ENCODE measurements around the gene ADGRF4.

Gene ADGRF4

DNA sequence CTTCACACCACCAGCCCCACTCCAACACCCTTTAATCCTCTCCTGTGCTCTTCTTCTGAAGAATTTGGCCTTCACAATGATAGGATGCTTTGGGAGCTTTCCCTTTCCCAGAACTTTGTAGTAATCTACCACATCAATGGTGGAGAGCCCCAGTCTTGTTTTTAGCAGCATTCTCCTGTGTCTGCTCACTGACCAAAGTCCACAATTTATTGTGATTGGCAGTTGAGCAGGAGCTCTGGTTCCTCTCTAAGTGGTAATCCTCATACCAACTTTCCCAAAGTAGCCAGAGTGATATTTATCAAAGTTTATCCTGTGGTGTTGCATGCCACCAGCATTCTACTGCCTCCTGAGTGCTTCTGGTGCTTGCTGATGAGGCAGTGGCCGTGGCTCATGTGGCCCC is 54.4 kb downstream of the ADGRF4 start:
- Mint-ChIP-seq H3K36me3 (ENCODE audit: low read depth) (peaks cover 6% of the 10 kb centered on the region), H3K4me1 (peaks cover 8% of the 10 kb centered on the region), H3K27ac (no peak overlapping the region), H3K27me3 (ENCODE audit: low read depth, poor library complexity) (no peaks in the 10 kb centered on the region), H3K9me3 (peaks cover 24% of the 10 kb centered on the region), H3K4me3 (no peak overlapping the region)
- no peak for DNase-seq
- TF ChIP-seq, protein P1, sequence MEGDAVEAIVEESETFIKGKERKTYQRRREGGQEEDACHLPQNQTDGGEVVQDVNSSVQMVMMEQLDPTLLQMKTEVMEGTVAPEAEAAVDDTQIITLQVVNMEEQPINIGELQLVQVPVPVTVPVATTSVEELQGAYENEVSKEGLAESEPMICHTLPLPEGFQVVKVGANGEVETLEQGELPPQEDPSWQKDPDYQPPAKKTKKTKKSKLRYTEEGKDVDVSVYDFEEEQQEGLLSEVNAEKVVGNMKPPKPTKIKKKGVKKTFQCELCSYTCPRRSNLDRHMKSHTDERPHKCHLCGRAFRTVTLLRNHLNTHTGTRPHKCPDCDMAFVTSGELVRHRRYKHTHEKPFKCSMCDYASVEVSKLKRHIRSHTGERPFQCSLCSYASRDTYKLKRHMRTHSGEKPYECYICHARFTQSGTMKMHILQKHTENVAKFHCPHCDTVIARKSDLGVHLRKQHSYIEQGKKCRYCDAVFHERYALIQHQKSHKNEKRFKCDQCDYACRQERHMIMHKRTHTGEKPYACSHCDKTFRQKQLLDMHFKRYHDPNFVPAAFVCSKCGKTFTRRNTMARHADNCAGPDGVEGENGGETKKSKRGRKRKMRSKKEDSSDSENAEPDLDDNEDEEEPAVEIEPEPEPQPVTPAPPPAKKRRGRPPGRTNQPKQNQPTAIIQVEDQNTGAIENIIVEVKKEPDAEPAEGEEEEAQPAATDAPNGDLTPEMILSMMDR (IDR thresholded peaks at IDR 0.05): no peak

GRCh38 chr6:47759364-47759763 is 61.0 kb downstream of the ADGRF4 start:
- Mint-ChIP-seq H3K27me3 (ENCODE audit: low read depth, poor library complexity) (no peaks in the 10 kb centered on the region), H3K9me3 (peaks cover 8% of the 10 kb centered on the region), H3K4me1 (peaks cover 8% of the 10 kb centered on the region), H3K4me3 (no peak overlapping the region), H3K36me3 (ENCODE audit: low read depth) (no peaks in the 10 kb centered on the region), H3K27ac (no peak overlapping the region)
- TF ChIP-seq, protein P1 (IDR thresholded peaks at IDR 0.05): no peak
- DNase-seq: no peak

DNA sequence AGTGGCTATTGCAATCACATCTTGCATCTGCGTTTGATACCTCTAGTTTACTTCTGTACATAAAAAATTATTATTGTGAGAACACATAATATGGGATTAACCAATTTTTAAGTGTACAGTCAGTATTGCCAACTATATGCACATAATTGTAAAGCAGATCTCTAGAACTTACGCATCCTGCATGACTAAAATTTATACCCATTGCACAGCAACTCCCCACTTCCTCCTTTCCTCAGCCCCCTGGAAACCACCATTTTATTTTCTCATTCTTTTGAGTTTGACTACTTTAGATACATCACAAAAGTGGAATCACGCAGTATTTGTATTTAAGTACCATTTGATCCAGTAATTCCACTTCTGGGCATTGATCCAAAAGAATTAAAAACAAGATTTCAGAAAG is 64.1 kb downstream of the ADGRF4 start:
- TF ChIP-seq, protein P1 (IDR thresholded peaks at IDR 0.05): no peak
- no peak overlapping the region for H3K4me3 Mint-ChIP-seq
- no peak overlapping the region for H3K27ac Mint-ChIP-seq
- no peaks in the 10 kb centered on the region for H3K36me3 Mint-ChIP-seq (ENCODE audit: low read depth)
- H3K27me3 Mint-ChIP-seq (ENCODE audit: low read depth, poor library complexity): no peaks in the 10 kb centered on the region
- peaks cover 9% of the 10 kb centered on the region for H3K9me3 Mint-ChIP-seq
- no peaks in the 10 kb centered on the region for H3K4me1 Mint-ChIP-seq
- DNase-seq: no peak

DNA sequence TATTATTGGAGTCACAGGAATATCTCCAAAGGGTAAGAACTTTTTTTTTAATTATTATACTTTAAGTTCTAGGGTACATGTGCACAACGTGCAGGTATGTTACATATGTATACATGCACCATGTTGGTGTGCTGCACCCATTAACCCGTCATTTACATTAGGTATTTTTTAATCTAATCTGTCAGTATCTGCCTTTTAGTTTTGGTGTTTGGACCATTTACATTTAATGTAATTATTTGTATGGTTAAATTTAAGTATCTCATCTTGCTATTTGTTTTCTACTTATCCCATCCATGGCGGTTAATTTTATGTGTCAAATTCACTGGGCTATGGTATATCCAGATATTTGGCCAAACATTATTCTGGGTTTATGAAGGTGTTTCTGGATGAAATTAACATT is 68.1 kb downstream of the ADGRF4 start:
- Mint-ChIP-seq H3K27ac (no peak overlapping the region), H3K4me1 (peaks cover under 1% of the 10 kb centered on the region), H3K4me3 (no peak overlapping the region), H3K36me3 (ENCODE audit: low read depth) (no peaks in the 10 kb centered on the region), H3K27me3 (ENCODE audit: low read depth, poor library complexity) (no peaks in the 10 kb centered on the region), H3K9me3 (peaks cover 9% of the 10 kb centered on the region)
- TF ChIP-seq, protein P1 (IDR thresholded peaks at IDR 0.05): no peak
- no peak for DNase-seq

GRCh38 chr6:47767102-47767501 is 68.7 kb downstream of the ADGRF4 start:
- H3K4me1 Mint-ChIP-seq: peaks cover 5% of the 10 kb centered on the region
- no peak overlapping the region for H3K27ac Mint-ChIP-seq
- H3K4me3 Mint-ChIP-seq: no peak overlapping the region
- no peaks in the 10 kb centered on the region for H3K36me3 Mint-ChIP-seq (ENCODE audit: low read depth)
- no peaks in the 10 kb centered on the region for H3K27me3 Mint-ChIP-seq (ENCODE audit: low read depth, poor library complexity)
- TF ChIP-seq, protein P1 (IDR thresholded peaks at IDR 0.05): no peak
- peaks cover 9% of the 10 kb centered on the region for H3K9me3 Mint-ChIP-seq
- DNase-seq: no peak

DNA sequence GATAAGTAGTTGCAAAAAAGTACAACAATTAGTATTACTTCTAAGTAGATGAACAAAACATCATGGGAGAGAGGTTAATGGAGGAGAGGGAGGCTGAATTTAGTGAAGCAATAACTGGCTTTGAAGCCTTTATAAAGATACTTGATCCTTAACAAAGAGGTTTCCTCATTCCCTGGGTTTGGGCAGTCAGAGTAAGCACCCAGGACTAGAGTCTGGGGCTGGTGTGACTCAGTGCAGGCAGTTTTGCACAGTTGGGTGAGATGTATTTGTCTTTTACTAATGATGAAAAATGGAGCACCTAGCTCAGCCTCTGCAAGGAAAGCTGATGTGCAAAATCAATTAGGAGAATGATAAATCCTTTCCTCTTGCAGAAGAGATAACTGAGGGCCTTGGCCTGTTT is 71.6 kb downstream of the ADGRF4 start:
- no peaks in the 10 kb centered on the region for H3K27me3 Mint-ChIP-seq (ENCODE audit: low read depth, poor library complexity)
- H3K27ac Mint-ChIP-seq: no peak overlapping the region
- H3K36me3 Mint-ChIP-seq (ENCODE audit: low read depth): no peaks in the 10 kb centered on the region
- peaks cover 20% of the 10 kb centered on the region for H3K4me1 Mint-ChIP-seq
- TF ChIP-seq, protein P1 (IDR thresholded peaks at IDR 0.05): no peak
- DNase-seq: no peak
- no peak overlapping the region for H3K4me3 Mint-ChIP-seq
- H3K9me3 Mint-ChIP-seq: peaks cover 9% of the 10 kb centered on the region

Data from nephron progenitor cell (in vitro differentiated cells).